ENCODE data around the gene TUB.

DNA sequence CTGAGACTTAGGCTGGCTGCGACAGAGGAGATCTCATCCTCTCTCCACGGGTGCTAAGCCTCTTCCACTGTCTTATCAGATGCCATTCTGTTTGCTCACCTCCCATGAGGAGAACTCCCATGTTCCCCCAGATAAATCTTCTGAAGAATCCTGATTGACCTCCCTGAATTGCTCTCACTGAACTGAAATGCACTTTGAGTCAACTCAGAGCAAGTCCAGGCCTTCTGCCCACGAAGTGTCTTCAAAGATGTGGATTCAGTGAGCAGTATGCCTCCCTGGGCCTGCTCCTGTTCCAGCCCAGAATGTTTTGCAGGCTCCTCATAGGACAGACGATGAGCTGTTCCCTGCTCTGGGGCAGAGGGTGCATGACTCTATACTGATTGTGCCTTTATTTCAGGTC lies 17.4 kb downstream of the TUB start:
- no peak for TF ChIP-seq POLR2A (IDR thresholded peaks at IDR 0.05)
- TF ChIP-seq, protein P1, sequence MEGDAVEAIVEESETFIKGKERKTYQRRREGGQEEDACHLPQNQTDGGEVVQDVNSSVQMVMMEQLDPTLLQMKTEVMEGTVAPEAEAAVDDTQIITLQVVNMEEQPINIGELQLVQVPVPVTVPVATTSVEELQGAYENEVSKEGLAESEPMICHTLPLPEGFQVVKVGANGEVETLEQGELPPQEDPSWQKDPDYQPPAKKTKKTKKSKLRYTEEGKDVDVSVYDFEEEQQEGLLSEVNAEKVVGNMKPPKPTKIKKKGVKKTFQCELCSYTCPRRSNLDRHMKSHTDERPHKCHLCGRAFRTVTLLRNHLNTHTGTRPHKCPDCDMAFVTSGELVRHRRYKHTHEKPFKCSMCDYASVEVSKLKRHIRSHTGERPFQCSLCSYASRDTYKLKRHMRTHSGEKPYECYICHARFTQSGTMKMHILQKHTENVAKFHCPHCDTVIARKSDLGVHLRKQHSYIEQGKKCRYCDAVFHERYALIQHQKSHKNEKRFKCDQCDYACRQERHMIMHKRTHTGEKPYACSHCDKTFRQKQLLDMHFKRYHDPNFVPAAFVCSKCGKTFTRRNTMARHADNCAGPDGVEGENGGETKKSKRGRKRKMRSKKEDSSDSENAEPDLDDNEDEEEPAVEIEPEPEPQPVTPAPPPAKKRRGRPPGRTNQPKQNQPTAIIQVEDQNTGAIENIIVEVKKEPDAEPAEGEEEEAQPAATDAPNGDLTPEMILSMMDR (IDR thresholded peaks at IDR 0.05): no peak

All from body of pancreas (tissue), 4 donors.